Astrocyte (in vitro differentiated cells and primary cell): ENCODE measurements around the gene ZGPAT. TPM values are rescaled to one million over a fixed set of nuclear protein-coding genes. Genes with fewer than 3 reads are reported as not detected.

ENCODE experiments used
- DNase-seq: peaks from one replicate; pipeline ENCODE4 v3.0.0-alpha.2; 2010; ENCODE audit warnings: low read depth
- FAIRE-seq: peaks from 2 replicates; lab custom pipeline; 2011; peaks lifted over from hg19 to GRCh38; lab: Jason Lieb, UNC
- H2AFZ ChIP-seq: 2 replicates; pipeline ENCODE4 v1.6.0; 2012; ENCODE audit warnings: low read depth, low read length, inconsistent platforms
- H3K27ac ChIP-seq: 2 replicates; pipeline ENCODE4 v1.5.1; 2011; ENCODE audit warnings: low read depth, low read length, inconsistent platforms
- H3K27me3 ChIP-seq: 2 replicates; pipeline ENCODE4 v1.6.0; 2011; ENCODE audit warnings: low read length, inconsistent platforms; ENCODE audit not compliant: insufficient read depth
- H3K36me3 ChIP-seq: 2 replicates; pipeline ENCODE4 v1.5.1; 2011; ENCODE audit warnings: low read length, inconsistent platforms; ENCODE audit not compliant: insufficient read depth
- H3K4me1 ChIP-seq: 2 replicates; pipeline ENCODE4 v1.5.1; 2011; ENCODE audit warnings: low read length, inconsistent platforms; ENCODE audit not compliant: insufficient read depth
- H3K4me2 ChIP-seq: 2 replicates; pipeline ENCODE4 v1.6.0; 2012; ENCODE audit warnings: low read length, inconsistent platforms
- H3K4me3 ChIP-seq: 2 replicates; pipeline ENCODE4 v1.5.1; 2011; ENCODE audit warnings: low read depth, mild to moderate bottlenecking, low read length, inconsistent platforms; ENCODE audit not compliant: insufficient read depth
- H3K79me2 ChIP-seq: 2 replicates; pipeline ENCODE4 v1.6.0; 2012; ENCODE audit warnings: mild to moderate bottlenecking, low read length, inconsistent platforms; ENCODE audit not compliant: insufficient read depth
- H3K9ac ChIP-seq: 2 replicates; pipeline ENCODE4 v1.6.0; 2012; ENCODE audit warnings: mild to moderate bottlenecking, low read length, inconsistent platforms
- H3K9me3 ChIP-seq: 2 replicates; pipeline ENCODE4 v1.5.1; 2012; ENCODE audit warnings: low read depth, mild to moderate bottlenecking, low read length, inconsistent platforms; ENCODE audit not compliant: insufficient read depth
- H4K20me1 ChIP-seq: 2 replicates; pipeline ENCODE4 v1.6.0; 2012; ENCODE audit warnings: low read length, inconsistent platforms; ENCODE audit not compliant: insufficient read depth
- H3K27ac Mint-ChIP-seq: one replicate; pipeline ENCODE4 v1.8.0; 2021; ENCODE audit warnings: mild to moderate bottlenecking, mixed read lengths; ENCODE audit not compliant: unreplicated experiment
- H3K27me3 Mint-ChIP-seq: one replicate; pipeline ENCODE4 v1.8.0; 2021; ENCODE audit warnings: low read depth, mixed read lengths; ENCODE audit not compliant: unreplicated experiment
- H3K36me3 Mint-ChIP-seq: one replicate; pipeline ENCODE4 v1.8.0; 2021; ENCODE audit warnings: low read depth, mixed read lengths; ENCODE audit not compliant: unreplicated experiment
- H3K4me1 Mint-ChIP-seq: one replicate; pipeline ENCODE4 v1.8.0; 2021; ENCODE audit warnings: low read depth, mixed read lengths; ENCODE audit not compliant: unreplicated experiment
- H3K4me3 Mint-ChIP-seq: one replicate; pipeline ENCODE4 v1.8.0; 2021; ENCODE audit warnings: mild to moderate bottlenecking, moderate library complexity, mixed read lengths; ENCODE audit not compliant: unreplicated experiment
- H3K9me3 Mint-ChIP-seq: one replicate; pipeline ENCODE4 v1.8.0; 2021; ENCODE audit warnings: mild to moderate bottlenecking, mixed read lengths; ENCODE audit not compliant: unreplicated experiment
- CTCF ChIP-seq: IDR thresholded peaks from 2 replicates; pipeline ENCODE4 v1.5.1; 2011; ENCODE audit warnings: low read depth, mild to moderate bottlenecking, inconsistent platforms, low read length, moderate library complexity; ENCODE audit not compliant: insufficient read depth
- EZH2 ChIP-seq: IDR thresholded peaks from 2 replicates; pipeline ENCODE4 v1.6.1; 2012; ENCODE audit warnings: mild to moderate bottlenecking, low read length, inconsistent platforms; ENCODE audit not compliant: insufficient read depth
- total RNA-seq: library from RNA; stranded (reverse); gene quantifications from 2 replicates; pipeline ENCODE4 v1.2.1, GENCODE V29; 2021

The ZGPAT gene
- total RNA-seq, 1 donor from 2014 or later = 24.8 TPM

- Mint-ChIP-seq H3K4me1 (no peaks in the 10 kb centered on the region), H3K27me3 (no peaks in the 10 kb centered on the region), H3K36me3 (peaks cover 6% of the 10 kb centered on the region), H3K27ac (no peak overlapping the region), H3K4me3 (peak overlapping the region; percentile 66), H3K9me3 (no peaks in the 10 kb centered on the region)
- Histone ChIP-seq H4K20me1 (peaks cover 37% of the 10 kb centered on the region), H3K27me3 (no peaks in the 10 kb centered on the region), H3K79me2 (peaks cover 8% of the 10 kb centered on the region), H3K4me1 (peaks cover 15% of the 10 kb centered on the region), H2AFZ (peak overlapping the region; percentile 18), H3K9ac (peak overlapping the region; percentile 83), H3K4me3 (peak overlapping the region; percentile 74), H3K4me2 (peak overlapping the region; percentile 98), H3K27ac (peak overlapping the region; percentile 65), H3K9me3 (no peaks in the 10 kb centered on the region), H3K36me3 (no peaks in the 10 kb centered on the region)
- TF ChIP-seq EZH2 = no peak
- no peak for TF ChIP-seq CTCF
- no peak for DNase-seq
- no peak for FAIRE-seq
Observed at GRCh38 chr20:63740070-63740626, 32.3 kb downstream of the ZGPAT start.

- H3K27me3 ChIP-seq = no peaks in the 10 kb centered on the region
- no peaks in the 10 kb centered on the region for H3K36me3 ChIP-seq
- H3K4me2 ChIP-seq = peak overlapping the region; percentile 98
- no peaks in the 10 kb centered on the region for H3K27me3 Mint-ChIP-seq
- H3K9me3 Mint-ChIP-seq = no peaks in the 10 kb centered on the region
- no peaks in the 10 kb centered on the region for H3K9me3 ChIP-seq
- peak overlapping the region; percentile 74 for H3K4me3 ChIP-seq
- DNase-seq = peak; percentile 72
- H3K4me3 Mint-ChIP-seq = peak overlapping the region; percentile 66
- H3K4me1 ChIP-seq = peaks cover 15% of the 10 kb centered on the region
- TF ChIP-seq CTCF = no peak
- no peak for TF ChIP-seq EZH2
- no peak overlapping the region for H3K27ac Mint-ChIP-seq
- no peaks in the 10 kb centered on the region for H3K4me1 Mint-ChIP-seq
- H4K20me1 ChIP-seq = peaks cover 37% of the 10 kb centered on the region
- peak overlapping the region; percentile 83 for H3K9ac ChIP-seq
- H3K79me2 ChIP-seq = peaks cover 8% of the 10 kb centered on the region
- peak overlapping the region; percentile 65 for H3K27ac ChIP-seq
- H3K36me3 Mint-ChIP-seq = peaks cover 6% of the 10 kb centered on the region
- peak overlapping the region; percentile 18 for H2AFZ ChIP-seq
- FAIRE-seq = no peak
Observed at GRCh38 chr20:63740627-63741353, 33.0 kb downstream of the ZGPAT start.

- peaks cover 8% of the 10 kb centered on the region for H3K79me2 ChIP-seq
- H3K36me3 Mint-ChIP-seq = peaks cover 4% of the 10 kb centered on the region
Observed at GRCh38 chr20:63741354-63741675, 33.5 kb downstream of the ZGPAT start.

More at GRCh38 chr20:63741354-63741675, 33.5 kb downstream of the ZGPAT start:
- H3K36me3 ChIP-seq = no peaks in the 10 kb centered on the region
- H3K9me3 ChIP-seq = no peaks in the 10 kb centered on the region
- Mint-ChIP-seq H3K27me3 (no peaks in the 10 kb centered on the region), H3K4me1 (no peaks in the 10 kb centered on the region), H3K9me3 (no peaks in the 10 kb centered on the region), H3K4me3 (peak overlapping the region; percentile 73), H3K27ac (no peak overlapping the region)
- no peak overlapping the region for H3K27ac ChIP-seq
- H3K4me3 ChIP-seq = peak overlapping the region; percentile 74
- H3K4me2 ChIP-seq = peak overlapping the region; percentile 98
- H3K27me3 ChIP-seq = no peaks in the 10 kb centered on the region
- H4K20me1 ChIP-seq = peaks cover 32% of the 10 kb centered on the region
- no peak for FAIRE-seq
- H3K4me1 ChIP-seq = peaks cover 15% of the 10 kb centered on the region
- TF ChIP-seq EZH2 (no peak), CTCF (no peak)
- DNase-seq = no peak
- H2AFZ ChIP-seq = no peak overlapping the region
- peak overlapping the region; percentile 83 for H3K9ac ChIP-seq
